Activated gamma-delta T cell treated with anti-CD3 and anti-CD28 coated beads, Interleukin-2, amount 50 U/mL, for 16 hours (primary cell): ENCODE measurements around the gene MALL.
"Not testable (repeated sequence)": the region's sequence is repeated elsewhere in the genome, so short reads cannot be mapped to it uniquely, and the experiment has no call there.

ENCODE experiments used
- DNase-seq: peaks from one replicate; pipeline ENCODE4 v3.0.0-alpha.2; 2020; ENCODE audit warnings: low read depth

The MALL gene

DNA sequence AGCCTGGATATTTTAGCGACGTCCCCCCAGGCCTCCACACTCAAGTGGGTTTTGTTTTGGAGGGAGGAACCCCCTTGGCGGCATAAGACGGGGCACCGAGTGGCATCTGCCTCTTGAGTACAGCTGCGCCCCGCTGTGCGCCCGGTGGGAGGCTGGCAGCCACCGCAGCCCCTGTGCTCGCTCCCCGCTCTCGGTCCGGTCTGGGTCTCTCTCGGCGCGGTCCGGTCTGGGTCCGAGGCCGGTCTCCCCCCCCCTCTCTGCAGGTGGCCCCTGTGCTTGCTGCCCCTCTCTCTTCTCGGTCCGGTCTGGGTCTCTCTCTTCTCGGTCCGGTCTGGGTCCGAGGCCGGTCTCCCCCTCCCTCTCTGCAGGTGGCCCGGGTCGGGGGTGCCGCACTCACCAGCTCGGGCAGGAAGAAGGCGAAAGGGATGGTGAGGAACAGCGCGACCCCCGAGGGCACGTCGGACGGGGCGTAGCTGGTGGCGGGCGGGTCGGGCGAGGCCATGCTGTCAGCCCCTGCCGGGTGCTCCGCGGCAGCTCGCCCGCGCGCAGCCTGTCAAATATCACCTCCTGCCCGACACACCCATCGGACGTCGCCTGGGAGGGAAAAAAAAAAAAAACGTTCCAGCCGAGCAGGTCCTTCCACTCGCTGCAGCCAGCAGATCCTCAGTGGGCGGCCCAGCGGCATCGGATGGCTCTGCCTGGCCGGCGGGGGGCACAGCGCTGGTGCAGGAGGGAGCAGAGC, at the start of gene MALL:
Gene MALL, minus strand, starts transcription at position 532 of the 742 bp plus-strand sequence. Its CDS starts 30 bp downstream, at position 502.
- DNase-seq, result no peak

DNA sequence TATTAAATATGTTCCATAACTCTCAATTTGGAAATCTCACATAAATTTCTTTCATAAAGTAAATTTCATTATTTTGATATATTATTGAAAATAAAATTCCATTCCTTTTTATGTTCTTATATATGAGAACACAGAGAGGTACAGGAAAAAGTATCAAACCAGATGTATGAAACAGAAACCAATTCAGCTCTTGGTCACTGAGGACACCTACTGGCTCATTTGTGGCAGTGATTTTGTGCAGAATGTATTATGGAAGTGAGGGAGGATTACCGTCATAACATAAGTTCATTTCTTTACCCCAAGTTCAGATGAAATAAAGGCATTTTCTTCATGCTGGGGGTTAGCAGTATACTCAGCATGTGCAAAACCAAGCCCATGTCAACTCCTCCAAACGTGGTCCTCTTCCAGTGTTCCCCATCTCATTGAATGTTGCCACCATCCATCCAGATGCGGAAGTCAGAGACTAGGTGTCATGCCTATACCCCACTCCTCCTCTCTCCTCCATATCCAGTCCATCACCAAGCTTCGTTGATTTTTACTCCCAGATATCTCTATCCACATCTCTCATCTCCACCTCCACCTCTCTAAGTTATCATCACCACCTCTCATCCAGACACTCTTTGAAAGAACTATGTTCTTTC, 41.7 kb upstream of the MALL start:
- no peak for DNase-seq

DNA sequence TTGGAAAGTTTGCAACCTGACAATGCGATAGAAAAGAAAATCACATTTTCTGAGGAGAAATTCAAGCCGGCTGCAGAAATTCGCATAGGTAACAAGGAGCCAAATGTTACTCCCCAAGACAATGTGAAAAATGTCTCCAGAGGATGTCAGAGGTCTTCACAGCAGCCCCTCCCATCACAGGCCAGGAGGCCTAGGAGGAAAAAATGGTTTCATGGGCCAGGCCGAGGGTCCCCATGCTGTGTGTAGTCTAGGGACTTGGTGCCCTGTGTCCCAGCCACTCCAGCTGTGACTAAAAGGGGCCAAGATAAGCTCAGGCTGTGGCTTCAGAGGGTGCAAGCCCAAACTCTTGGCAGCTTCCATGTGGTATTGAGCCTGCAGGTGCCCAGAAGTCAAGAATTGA, 39.2 kb upstream of the MALL start:
- not testable (repeated sequence) for DNase-seq

DNA sequence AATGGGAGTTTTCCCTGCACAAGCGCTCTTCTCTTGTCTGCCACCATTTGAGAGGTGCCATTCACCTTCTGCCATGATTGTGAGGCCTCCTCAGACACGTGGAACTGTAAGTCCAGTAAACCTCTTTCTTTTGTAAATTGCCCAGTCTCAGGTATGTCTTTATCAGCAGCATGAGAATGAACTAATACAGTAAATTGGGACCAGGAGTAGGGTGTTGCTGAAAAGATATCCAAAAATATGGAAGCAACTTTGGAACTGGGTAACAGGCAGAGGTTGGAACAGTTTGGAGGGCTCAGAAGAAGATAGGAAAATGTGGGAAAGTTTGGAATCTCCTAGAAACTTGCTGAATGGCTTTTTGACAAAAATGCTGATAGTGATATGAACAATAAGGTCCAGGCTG, 38.6 kb upstream of the MALL start:
- DNase-seq, result not testable (repeated sequence)

DNA sequence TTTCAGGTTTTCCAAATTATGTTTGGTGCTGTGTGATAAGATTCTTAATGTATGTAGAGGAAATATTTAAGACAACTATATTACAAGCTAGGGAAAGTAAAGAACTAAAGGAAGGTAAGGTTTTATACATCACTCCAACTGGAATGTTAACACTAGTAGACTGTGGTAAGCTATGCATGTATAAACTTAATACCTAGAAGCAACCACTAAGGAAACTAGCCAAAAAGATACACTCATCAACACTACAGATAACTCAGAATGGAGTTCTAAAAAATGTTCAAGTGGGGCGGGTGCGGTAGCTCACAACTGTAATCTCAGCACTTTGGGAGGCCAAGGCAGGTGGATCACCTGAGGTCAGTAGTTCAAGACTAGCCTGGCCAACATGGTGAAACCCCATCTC, 37.8 kb upstream of the MALL start:
- no peak for DNase-seq

DNA sequence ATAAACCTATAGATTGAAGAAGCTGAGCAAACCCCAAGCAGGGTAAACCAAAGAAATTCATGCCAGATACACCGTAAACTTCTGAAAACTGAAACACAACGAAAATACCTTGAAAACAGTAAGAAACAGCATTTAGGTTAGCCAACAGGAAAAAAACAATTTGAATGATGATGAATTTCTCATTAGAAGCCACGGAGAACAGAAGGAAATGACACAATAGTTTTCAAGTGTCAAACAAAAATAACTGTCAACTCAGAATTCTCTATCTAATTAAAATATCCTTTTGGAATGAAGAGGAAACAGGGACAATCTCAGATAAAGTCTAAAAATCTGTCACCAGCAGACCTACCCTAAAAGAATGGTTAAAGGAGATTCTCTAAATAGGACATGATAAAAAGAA, 37.3 kb upstream of the MALL start:
- no peak for DNase-seq

DNA sequence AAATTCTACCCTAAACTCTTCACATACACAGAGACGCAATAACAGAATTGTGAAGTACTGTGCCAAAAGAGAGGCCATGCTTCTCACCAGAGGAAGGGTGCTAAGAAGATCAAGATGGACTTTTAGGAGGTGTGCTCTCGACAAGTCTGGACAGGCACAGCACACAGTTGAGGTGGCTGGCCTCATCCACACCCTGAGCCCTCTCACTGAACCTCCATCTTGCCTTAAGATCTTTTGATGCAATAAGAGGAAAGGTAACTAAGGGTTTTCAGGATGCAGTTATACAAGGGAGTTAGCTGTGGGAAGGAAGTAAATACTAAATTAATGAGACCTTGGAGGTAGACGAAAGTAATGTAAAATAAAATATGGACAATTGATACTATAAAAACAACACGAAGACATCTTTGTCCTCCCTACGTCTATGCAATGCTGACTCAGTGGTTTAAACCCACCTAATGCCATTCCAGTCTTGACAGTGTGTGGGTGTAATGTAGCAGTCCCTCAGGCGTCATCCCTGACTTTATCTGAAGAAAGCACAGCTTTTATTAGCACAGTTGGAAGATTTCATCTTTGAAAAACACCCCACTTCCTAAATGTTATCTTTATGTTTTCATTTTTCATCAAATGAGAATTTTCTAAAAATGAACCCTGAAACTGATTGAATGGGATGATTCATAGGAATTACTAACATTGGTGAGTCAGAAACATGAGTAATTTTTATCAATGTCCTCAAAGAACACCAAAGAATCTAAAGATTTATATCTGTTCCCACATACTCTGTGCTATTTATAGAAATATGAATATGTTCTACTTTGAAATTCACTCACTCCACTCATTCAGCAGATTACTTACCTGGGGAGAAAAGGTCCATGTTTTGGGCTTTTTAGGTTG, 34.0 kb upstream of the MALL start:
- no peak for DNase-seq

DNA sequence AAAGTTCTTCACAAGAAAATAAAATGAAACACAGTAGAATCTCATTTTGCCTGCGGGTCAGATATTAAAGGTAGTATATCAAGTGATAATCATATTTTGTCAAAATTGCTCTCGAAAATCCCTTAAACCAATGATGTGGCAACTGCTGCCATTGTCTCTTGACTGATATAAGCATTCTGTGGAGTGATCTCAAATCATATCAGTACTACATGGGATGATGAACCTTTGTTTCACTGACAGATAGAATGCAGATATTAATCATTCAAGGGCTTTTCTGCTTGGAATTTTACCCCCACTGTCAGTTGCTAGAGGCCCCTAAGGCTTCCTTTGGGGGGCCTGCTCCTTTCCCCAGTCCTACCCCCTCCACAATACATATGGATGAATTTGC, 31.3 kb upstream of the MALL start:
- DNase-seq, result no peak

DNA sequence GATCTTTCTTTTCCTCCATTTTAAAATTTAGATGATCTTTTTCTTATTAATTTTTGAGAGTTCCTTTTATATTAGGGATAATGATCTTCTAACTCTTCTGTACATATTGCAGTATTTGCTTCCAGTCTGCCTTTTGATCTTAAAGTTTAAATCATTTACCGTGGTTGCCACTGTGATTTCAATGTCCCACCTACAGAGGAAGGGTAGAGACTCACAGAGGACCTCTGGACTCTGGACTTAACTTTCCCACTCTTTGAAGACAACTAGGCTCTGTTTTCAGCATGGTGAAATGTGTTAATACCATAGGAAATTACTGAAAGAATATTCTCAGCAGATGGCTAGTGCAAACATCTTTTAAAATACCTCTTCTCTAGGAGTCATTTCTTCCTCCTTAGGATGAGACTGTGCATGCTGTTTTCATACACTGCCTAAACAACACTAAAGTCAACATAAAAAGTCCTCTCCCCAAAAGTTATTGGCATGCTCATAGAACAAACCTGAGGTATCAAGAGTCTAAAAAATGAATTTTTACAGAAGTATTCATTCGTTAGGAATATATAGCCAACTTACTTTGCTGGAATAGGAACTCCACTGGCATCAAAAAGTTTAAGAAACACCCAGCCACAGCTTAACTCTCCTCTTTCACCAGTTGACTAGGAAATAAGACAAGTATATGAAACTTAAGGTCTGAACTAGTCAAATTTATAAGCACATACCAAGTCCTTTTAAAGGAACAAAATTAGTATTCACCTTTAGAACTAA, 30.7 kb upstream of the MALL start:
- DNase-seq, result no peak

DNA sequence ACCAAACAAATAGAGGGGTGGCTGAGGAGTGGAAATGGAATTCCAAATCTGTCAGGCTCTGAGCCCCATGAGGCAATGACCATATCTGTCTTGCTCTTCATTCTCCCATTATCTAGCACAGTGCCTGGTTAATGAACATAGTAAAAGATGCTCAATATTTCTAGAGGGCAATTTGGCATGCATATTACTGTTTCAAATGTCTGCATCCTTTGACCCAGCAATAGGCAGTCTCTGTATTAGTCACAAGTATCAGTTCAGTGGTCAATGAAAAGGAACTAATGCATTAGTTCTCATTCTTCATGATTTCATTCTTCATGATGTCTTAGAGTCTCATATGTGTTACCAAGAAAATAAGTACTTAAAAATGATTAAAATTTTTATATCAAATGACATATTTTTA, 28.4 kb upstream of the MALL start:
- no peak for DNase-seq

DNA sequence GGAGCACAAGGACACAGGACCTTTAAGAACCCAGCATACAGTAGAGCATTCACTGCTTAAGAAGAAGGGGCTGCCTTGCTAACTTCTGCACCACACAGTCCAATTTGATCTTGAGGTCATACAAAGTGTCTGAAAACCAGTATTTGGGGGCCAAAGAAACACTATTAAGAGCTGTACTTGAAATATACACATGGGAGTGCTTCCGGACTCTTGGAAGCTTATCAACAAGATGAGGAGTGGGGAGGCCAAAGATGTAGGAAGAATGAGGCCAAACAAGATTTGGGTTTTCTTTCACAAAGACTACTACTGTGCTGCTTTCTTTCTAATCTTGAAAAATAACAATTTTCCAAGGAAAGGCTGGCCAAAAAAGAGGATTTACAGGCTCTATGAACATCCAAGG, 24.8 kb upstream of the MALL start:
- no peak for DNase-seq

DNA sequence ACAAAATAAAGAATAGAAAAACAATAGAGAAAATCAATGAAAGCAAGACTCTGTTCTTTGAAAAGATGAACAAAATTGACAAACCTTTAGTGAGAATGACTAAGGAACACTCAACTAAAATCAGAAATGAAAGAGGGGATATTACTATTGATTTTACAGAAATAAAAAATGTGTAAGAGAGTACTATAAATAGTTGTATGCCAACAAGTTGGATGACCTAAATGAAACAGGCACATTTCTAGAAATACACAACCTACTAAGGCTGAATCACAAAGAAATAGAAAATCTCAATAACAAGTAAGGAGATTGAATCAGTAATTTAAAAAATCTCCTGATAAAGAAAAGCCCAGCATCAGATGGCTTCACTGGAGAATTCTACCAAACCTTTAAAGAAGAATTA, 18.4 kb upstream of the MALL start:
- no peak for DNase-seq

DNA sequence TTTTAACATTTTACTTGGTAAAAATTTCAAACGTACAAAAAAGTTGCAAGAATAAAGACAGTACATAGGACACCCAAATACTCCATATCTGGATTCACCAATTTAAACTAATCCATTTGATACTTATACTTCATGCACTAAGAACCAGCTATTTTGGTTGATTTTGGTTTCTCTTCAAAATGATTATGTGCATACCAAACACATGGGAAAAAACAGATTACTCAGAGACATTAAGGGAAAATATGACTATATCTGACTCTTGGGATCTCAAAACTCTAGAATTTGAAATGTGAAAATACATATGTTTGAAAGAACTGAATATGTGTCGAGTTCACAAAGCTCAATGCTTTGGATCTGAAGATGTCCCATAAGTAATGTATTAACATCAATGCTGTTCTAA, 15.5 kb upstream of the MALL start:
- DNase-seq, result no peak

DNA sequence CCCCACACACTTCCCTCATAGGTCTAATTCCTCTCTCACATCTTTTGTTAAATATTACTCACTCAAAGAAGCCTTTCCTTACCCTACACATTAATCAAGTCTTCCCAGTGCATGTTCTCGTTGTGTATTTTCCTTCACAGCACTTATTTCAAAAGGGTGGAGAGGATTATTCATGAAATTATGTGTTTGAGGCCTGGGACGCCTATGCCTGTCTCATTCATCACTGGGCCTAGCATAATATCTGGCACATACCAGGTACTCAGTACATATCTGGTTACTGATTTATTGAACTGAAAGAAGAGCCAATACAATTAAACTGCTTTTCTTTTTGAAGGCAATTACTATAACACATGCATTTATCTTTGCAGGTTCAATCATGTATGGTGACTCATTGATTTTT, 15.1 kb upstream of the MALL start:
- no peak for DNase-seq

DNA sequence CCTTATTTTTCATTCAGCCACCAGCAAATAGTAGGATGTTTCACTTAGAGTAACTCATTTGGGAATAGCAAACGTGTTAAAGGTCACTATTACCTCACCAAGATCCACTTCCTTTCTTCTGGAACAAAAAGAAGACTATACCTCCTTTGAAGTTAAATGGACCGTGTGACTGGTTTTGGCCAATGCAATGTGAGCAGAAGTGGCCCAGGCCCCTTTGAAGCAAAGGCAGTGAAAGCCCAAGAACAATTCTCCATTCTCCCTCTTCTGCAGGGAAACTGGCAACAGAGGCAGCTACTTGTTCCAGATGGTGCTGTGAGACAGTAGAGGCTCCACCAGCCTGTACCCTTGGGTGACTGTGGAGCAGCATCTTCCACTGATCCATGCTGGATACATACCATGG, 11.3 kb upstream of the MALL start:
- DNase-seq, result no peak

DNA sequence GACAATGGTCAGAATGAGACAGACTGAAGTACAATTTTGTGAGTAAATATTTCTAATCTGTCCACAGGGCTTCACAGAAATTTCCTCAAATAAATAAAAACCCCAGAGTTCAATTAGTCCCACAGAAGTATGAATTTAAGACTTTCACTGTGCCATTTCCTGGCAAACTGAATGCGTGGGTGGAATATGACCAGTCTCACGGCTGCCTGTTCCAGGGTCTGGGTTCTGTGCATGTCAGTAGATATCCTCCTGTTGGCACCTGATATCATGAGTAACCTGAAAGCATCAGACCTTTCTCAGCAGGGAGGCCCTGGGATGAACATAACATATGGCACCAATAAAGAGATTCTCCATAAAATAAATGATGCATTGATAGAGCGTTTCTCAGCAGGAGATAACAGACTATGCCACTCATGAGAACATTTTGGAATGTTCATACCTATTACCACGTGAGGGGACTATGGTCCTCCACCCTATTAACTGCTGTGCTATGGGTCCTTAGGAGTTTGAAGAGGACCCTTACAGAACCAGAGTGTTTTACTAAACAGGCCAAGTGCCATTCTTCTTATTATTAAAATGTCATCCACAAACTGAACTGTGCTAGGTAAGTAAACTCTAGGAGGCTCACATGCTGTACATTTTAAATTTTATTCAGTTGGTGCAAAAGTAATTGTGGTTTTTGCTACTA, 10.6 kb upstream of the MALL start:
- DNase-seq, result no peak

DNA sequence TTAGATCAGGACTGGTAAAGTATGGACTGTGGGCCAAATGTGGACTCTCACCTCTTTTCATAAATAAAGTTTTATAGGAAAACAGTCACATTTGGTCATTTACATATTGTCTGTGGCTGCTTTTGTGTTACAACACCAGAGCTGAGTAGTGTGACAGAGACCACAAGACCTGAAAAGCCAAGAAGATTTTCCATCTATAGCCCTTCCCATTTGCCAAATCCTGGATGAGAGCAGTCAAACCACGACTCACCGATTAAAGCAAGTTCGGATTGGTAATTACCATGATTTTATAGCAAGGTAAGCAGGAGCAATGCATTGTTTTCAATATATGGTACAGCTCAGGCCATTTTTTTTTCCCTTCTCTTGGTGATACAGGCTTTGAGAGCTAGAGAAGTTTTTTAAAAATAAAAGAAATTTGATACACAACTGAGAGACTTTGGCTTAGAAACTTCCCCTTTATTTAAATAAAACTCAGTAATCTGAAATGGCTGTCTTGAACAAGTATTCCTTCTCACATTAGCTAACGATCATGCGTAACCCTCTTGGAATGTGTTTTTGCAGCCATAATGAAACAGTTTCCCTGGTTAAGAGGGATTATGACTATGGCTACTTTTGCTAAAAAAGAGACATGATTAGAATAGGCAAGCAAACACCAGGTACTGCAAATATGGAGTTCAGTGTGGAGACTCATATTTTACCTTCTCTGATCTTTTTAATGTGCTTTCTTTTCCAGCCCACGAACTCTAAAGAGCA, 9.5 kb upstream of the MALL start:
- no peak for DNase-seq

DNA sequence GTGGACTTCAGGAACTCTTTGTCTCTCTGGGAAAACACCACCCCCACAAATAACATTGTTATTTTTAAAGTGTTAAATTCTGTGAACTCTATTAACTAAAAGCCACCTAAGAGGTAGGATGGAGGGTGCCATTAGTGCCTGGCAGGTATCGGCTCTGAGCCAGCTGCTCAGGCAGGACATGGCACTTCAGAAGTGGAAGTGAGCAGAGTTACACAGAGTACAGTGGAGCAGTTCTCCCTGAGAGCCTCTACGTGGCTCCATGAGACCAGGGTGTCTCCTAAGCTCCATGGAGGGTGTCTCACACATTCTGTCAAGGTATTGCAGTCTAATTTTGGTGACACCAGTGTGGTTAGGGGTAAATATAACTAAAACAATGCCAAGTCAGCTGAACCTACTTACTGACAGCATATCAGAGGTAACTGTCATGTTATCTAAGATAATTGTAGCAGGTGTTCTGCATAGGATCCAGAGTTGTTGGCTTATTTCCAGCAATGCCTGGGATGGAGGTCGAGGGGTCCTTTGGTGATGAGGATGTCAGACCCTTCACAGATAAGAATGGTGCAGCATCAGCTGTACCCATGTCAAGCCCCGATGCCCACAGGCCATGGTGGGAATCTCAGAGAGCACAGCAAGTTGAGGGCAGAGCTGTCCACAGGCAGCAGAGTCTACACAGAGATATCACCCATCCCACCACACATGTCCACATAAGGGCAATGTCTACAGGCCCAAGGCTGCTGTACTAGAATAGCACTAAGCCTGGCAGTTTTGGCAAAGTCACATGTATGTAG, 8.6 kb upstream of the MALL start:
- DNase-seq, result no peak

DNA sequence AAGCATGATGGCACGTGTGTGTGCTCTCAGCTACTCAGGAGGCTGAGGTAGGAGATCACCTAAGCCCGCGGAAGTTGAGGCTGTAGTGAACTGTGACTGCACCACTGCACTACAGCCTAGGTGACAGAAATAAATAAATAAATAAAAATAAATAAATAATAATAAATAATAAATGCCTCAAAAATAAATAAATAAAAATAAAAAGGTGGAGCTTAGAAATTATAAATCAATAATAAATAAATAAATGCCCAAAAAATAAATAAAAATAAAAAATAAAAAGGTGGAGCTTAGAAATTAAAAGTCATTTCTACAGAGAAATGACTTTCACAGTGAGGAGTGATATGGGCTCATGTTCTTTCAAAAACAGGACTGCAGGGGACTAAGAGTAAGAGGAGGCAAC, 6.0 kb upstream of the MALL start:
- no peak for DNase-seq

DNA sequence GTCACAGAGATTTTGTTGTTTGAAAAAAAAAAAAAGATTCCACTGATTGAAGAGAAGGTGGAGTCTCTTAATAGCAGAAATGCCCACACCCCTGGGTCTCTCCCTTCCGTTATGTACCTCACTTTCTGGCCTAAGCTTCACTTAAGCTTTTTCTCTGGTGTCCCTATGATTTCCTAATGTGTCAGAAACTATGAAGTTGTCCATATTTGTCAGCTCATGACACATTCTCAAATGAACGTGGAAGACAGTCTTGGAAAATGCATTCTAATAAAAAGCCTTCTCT, 5.4 kb upstream of the MALL start:
- no peak for DNase-seq
